ENCODE measurements around the gene CKM. TPM values are rescaled to one million over a fixed set of nuclear protein-coding genes. Genes with fewer than 3 reads are reported as not detected.

CKM gene
- total RNA-seq, result not detected

DNA sequence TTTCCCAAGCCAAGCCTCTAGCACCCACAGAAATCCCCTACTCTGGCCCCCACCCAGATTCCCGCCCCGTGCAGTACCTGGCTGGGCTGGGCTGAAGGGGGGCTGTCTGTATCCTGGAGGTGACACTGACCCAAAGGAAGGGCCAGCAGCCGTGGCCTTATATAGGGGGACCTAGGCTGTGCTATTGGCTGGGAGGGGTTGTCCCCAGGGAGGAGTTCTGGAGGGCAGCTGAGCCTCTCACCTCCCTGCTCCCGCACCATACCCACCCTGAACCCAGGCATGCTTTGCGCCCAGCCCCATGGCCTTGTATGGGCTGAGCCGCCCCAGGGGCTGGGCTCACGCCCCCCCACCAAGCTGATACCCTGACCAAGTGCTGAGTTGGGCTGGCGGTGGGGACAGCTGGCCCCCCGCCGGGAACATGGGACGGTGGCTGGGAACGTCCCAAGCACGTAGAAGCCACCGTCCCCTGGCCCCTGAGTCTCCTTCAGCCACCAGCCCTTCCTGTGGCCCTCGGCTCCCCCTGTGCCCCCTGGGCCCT is at the start of gene CKM:
Gene CKM, minus strand, starts transcription at position 132 of the 538 bp plus-strand sequence. CDS start 3,162 bp downstream, outside the sequence.

GRCh38 chr19:45370410-45371204 is 47.9 kb upstream of the CKM start, which contains the start of gene ERCC2:
ERCC2 (minus strand) TSS chr19:45370573; CDS start chr19:45370540, 33 bp downstream.

GRCh38 chr19:45340232-45340898 is 17.7 kb upstream of the CKM start, which contains the start of gene KLC3:
KLC3 (plus strand) TSS chr19:45340750; CDS start chr19:45345542, 4,792 bp downstream.

Other genes starting within 250 kb of the CKM start
- gene ZNF296, start 246.4 kb downstream of the CKM start, total RNA-seq, result 1 to 10 TPM; 3.1 to 3.8 TPM
- gene GEMIN7, start 243.6 kb downstream of the CKM start, total RNA-seq, result 10 to 100 TPM; 23.5 to 23.8 TPM
- gene PPP1R37, start 229.7 kb downstream of the CKM start, total RNA-seq, result 10 to 100 TPM; 21.2 to 21.6 TPM
- under 1 TPM; 0.24 to 0.35 TPM for gene NKPD1, start 161.9 kb downstream of the CKM start, total RNA-seq
- 100 to 1,000 TPM in 1 of 2 experiments, 10 to 100 TPM in 1; 97.9 to 102 TPM for gene TRAPPC6A, start 144.6 kb downstream of the CKM start, total RNA-seq
- 10 to 100 TPM; 16.7 to 18.7 TPM for gene BLOC1S3, start 144.1 kb downstream of the CKM start, total RNA-seq
- not detected for gene EXOC3L2, start 77.5 kb downstream of the CKM start, total RNA-seq
- 10 to 100 TPM; 22.1 to 25.2 TPM for gene MARK4, start 71.6 kb downstream of the CKM start, total RNA-seq
- not detected for gene KLC3, start 17.9 kb upstream of the CKM start, total RNA-seq
- gene ERCC2, start 47.7 kb upstream of the CKM start, total RNA-seq, result 10 to 100 TPM; 22.9 to 24.5 TPM
- gene PPP1R13L, start 82.2 kb upstream of the CKM start, total RNA-seq, result 10 to 100 TPM; 18.1 to 24.4 TPM
- gene POLR1G, start 83.8 kb upstream of the CKM start, total RNA-seq, result 1 to 10 TPM; 6.2 to 6.7 TPM
- gene ERCC1, start 101.0 kb upstream of the CKM start, total RNA-seq, result 10 to 100 TPM; 58.1 to 60.7 TPM
- gene FOSB, start 145.1 kb upstream of the CKM start, total RNA-seq, result 1 to 10 TPM; 8.2 to 9.8 TPM
- 1 to 10 TPM; 1.8 TPM for gene RTN2, start 174.2 kb upstream of the CKM start, total RNA-seq
- 1 to 10 TPM; 1.4 to 2.6 TPM for gene PPM1N, start 175.6 kb upstream of the CKM start, total RNA-seq
- gene VASP, start 184.6 kb upstream of the CKM start, total RNA-seq, result 100 to 1,000 TPM; 156 to 162 TPM